ENCODE results near the gene LRRFIP2.

Gene LRRFIP2

DNA sequence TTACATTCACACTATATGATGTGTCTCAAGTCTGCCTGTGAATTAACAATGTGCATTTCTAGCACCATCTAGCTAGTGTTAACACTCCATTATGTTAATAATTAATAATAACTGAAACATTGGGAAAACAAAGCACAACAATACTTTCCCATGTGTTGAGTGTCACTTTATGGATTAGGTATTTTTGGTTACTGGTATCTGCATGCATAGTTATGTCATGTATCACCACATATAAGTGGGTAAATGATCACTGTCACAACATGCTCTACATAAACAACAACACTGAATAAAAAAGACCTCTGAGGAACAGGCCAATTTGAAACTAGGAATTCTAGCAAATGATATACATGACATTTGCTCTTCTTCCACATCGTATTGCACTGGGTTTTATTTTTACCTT, 106.4 kb downstream of the LRRFIP2 start:
- Histone ChIP-seq H3K27ac (replicated peaks) (no peak overlapping the region), H3K27me3 (ENCODE audit: insufficient read depth, poor library complexity, severe bottlenecking) (no peaks in the 10 kb centered on the region), H3K4me3 (replicated peaks; ENCODE audit: insufficient read depth, low read length) (no peak overlapping the region)
- DNase-seq (ENCODE audit: low read depth in 1 of 2, low spot score in 1 of 2) = no peak
- no peak for TF ChIP-seq SPI1 (IDR thresholded peaks at IDR 0.05; ENCODE audit: borderline replicate concordance, low read depth)
- no peak for TF ChIP-seq GABPA (IDR thresholded peaks at IDR 0.05; ENCODE audit: low read depth)
- TF ChIP-seq, protein P1, sequence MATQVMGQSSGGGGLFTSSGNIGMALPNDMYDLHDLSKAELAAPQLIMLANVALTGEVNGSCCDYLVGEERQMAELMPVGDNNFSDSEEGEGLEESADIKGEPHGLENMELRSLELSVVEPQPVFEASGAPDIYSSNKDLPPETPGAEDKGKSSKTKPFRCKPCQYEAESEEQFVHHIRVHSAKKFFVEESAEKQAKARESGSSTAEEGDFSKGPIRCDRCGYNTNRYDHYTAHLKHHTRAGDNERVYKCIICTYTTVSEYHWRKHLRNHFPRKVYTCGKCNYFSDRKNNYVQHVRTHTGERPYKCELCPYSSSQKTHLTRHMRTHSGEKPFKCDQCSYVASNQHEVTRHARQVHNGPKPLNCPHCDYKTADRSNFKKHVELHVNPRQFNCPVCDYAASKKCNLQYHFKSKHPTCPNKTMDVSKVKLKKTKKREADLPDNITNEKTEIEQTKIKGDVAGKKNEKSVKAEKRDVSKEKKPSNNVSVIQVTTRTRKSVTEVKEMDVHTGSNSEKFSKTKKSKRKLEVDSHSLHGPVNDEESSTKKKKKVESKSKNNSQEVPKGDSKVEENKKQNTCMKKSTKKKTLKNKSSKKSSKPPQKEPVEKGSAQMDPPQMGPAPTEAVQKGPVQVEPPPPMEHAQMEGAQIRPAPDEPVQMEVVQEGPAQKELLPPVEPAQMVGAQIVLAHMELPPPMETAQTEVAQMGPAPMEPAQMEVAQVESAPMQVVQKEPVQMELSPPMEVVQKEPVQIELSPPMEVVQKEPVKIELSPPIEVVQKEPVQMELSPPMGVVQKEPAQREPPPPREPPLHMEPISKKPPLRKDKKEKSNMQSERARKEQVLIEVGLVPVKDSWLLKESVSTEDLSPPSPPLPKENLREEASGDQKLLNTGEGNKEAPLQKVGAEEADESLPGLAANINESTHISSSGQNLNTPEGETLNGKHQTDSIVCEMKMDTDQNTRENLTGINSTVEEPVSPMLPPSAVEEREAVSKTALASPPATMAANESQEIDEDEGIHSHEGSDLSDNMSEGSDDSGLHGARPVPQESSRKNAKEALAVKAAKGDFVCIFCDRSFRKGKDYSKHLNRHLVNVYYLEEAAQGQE (IDR thresholded peaks at IDR 0.05; ENCODE audit: insufficient replicate concordance, low read depth) = no peak
- TF ChIP-seq, protein P2, sequence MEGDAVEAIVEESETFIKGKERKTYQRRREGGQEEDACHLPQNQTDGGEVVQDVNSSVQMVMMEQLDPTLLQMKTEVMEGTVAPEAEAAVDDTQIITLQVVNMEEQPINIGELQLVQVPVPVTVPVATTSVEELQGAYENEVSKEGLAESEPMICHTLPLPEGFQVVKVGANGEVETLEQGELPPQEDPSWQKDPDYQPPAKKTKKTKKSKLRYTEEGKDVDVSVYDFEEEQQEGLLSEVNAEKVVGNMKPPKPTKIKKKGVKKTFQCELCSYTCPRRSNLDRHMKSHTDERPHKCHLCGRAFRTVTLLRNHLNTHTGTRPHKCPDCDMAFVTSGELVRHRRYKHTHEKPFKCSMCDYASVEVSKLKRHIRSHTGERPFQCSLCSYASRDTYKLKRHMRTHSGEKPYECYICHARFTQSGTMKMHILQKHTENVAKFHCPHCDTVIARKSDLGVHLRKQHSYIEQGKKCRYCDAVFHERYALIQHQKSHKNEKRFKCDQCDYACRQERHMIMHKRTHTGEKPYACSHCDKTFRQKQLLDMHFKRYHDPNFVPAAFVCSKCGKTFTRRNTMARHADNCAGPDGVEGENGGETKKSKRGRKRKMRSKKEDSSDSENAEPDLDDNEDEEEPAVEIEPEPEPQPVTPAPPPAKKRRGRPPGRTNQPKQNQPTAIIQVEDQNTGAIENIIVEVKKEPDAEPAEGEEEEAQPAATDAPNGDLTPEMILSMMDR (IDR thresholded peaks at IDR 0.05; ENCODE audit: insufficient read depth, low read length) = no peak
- TF ChIP-seq POLR2AphosphoS5 (IDR thresholded peaks at IDR 0.05; ENCODE audit: low read depth) = no peak

DNA sequence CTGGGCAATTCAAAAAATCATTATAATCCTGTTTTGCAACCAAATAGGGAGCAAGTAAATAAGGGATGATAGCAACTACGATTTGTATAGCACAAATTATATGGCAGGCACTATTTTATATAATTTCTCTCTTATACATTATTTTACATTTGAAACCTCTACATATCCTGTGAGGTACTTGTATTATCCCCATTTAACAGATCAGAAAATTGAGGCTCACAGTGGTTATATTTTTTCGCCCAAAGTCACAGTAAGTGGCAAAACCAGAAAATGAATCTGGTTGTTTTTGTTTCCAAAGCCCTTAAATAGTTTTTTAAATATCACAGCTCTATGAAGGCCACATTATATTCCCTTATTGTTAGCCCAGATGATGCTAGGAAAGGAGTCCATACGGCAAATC, 106.8 kb downstream of the LRRFIP2 start:
- TF ChIP-seq POLR2AphosphoS5 (IDR thresholded peaks at IDR 0.05; ENCODE audit: low read depth) = no peak
- TF ChIP-seq, protein P2 (IDR thresholded peaks at IDR 0.05; ENCODE audit: insufficient read depth, low read length) = no peak
- H3K27ac ChIP-seq (replicated peaks) = no peak overlapping the region

GRCh38 chr3:37064747-37065146, 109.6 kb downstream of the LRRFIP2 start:
- Histone ChIP-seq H3K27ac (replicated peaks) (no peak overlapping the region), H3K4me3 (replicated peaks; ENCODE audit: insufficient read depth, low read length) (no peak overlapping the region), H3K27me3 (ENCODE audit: insufficient read depth, poor library complexity, severe bottlenecking) (no peaks in the 10 kb centered on the region)
- no peak for DNase-seq (ENCODE audit: low read depth in 1 of 2, low spot score in 1 of 2)
- no peak for TF ChIP-seq SPI1 (IDR thresholded peaks at IDR 0.05; ENCODE audit: borderline replicate concordance, low read depth)

More for the DNA sequence above, 106.8 kb downstream of the LRRFIP2 start:
- Histone ChIP-seq H3K27me3 (ENCODE audit: insufficient read depth, poor library complexity, severe bottlenecking) (no peaks in the 10 kb centered on the region), H3K4me3 (replicated peaks; ENCODE audit: insufficient read depth, low read length) (no peak overlapping the region)
- no peak for DNase-seq (ENCODE audit: low read depth in 1 of 2, low spot score in 1 of 2)

GRCh38 chr3:37058117-37058516, 116.3 kb downstream of the LRRFIP2 start:
- Histone ChIP-seq H3K4me3 (replicated peaks; ENCODE audit: insufficient read depth, low read length) (no peak overlapping the region), H3K27ac (replicated peaks) (no peak overlapping the region), H3K27me3 (ENCODE audit: insufficient read depth, poor library complexity, severe bottlenecking) (no peaks in the 10 kb centered on the region)
- TF ChIP-seq, protein P2 (IDR thresholded peaks at IDR 0.05; ENCODE audit: insufficient read depth, low read length) = no peak
- no peak for TF ChIP-seq POLR2AphosphoS5 (IDR thresholded peaks at IDR 0.05; ENCODE audit: low read depth)
- no peak for TF ChIP-seq GABPA (IDR thresholded peaks at IDR 0.05; ENCODE audit: low read depth)
- TF ChIP-seq, protein P1 (IDR thresholded peaks at IDR 0.05; ENCODE audit: insufficient replicate concordance, low read depth) = no peak
- no peak for TF ChIP-seq SPI1 (IDR thresholded peaks at IDR 0.05; ENCODE audit: borderline replicate concordance, low read depth)
- no peak for DNase-seq (ENCODE audit: low read depth in 1 of 2, low spot score in 1 of 2)

All from HL-60 (cell line).